ENCODE results near the gene PREX1.

The PREX1 gene

GRCh38 chr20:48630342-48631075 lies 197.3 kb downstream of the PREX1 start:
- POLR2A ChIA-PET, result no interaction called here
- CTCF ChIA-PET, result interaction anchor here (0.6 to 1.4 kb wide), 3 partner anchors 8 to 400 kb away, joined by 3 to 4 read pairs (median 3); no protein-coding TSS in a partner anchor
- H3K9me3 ChIP-seq (ENCODE audit: control extremely low read depth in 1 of 5, control insufficient read depth in 4 of 5, insufficient read depth in 2 of 5, low read depth in 1 of 5, low read length in 4 of 5), result no peaks in the 10 kb centered on the region
- H3K36me3 ChIP-seq (ENCODE audit: control insufficient read depth in 4 of 4, insufficient read depth in 4 of 4, low read length in 3 of 4), result peaks cover 4 to 96% (median 63%) of the 10 kb centered on the region in 4 experiments
- no peak overlapping the region for H3K27ac ChIP-seq (ENCODE audit: insufficient read depth in 1 of 2, low read depth in 1 of 2, low read length in 2 of 2, poor library complexity in 1 of 2, severe bottlenecking in 2 of 2)
- no peak overlapping the region for H3K4me3 ChIP-seq (ENCODE audit: control insufficient read depth in 1 of 7, extremely low read depth in 1 of 7, insufficient read depth in 4 of 7, low read depth in 2 of 7, low read length in 6 of 7)
- DNase-seq, result no peak
- H3K27me3 ChIP-seq (replicated peaks in 2 of 5; ENCODE audit: control insufficient read depth in 4 of 5, insufficient read depth in 5 of 5, low read length in 4 of 5), result no peaks in the 10 kb centered on the region
- peaks cover 0 to 16% (median 10%) of the 10 kb centered on the region in 4 experiments for H3K4me1 ChIP-seq (ENCODE audit: control extremely low read depth in 1 of 4, control insufficient read depth in 4 of 4, insufficient read depth in 4 of 4, low read length in 3 of 4)
- 97% methylated on average over 18 of the region's 18 CpGs for WGBS (ENCODE audit: insufficient coverage)

- ChIA-PET CTCF (interaction anchor here (0.6 to 1.9 kb wide), 5 partner anchors 8 to 400 kb away, joined by 3 to 4 read pairs (median 3); no protein-coding TSS in a partner anchor), POLR2A (no interaction called here)
- peaks cover 4 to 95% (median 68%) of the 10 kb centered on the region in 4 experiments for H3K36me3 ChIP-seq (ENCODE audit: control insufficient read depth in 4 of 4, insufficient read depth in 4 of 4, low read length in 3 of 4)
These were observed 197.9 kb downstream of the PREX1 start for GRCh38 chr20:48629960-48630315.

GRCh38 chr20:48629069-48629959 lies 198.5 kb downstream of the PREX1 start:
- Histone ChIP-seq H3K9me3 (ENCODE audit: control extremely low read depth in 1 of 5, control insufficient read depth in 4 of 5, insufficient read depth in 2 of 5, low read depth in 1 of 5, low read length in 4 of 5) (no peaks in the 10 kb centered on the region), H3K4me3 (ENCODE audit: control insufficient read depth in 1 of 7, extremely low read depth in 1 of 7, insufficient read depth in 4 of 7, low read depth in 2 of 7, low read length in 6 of 7) (no peak overlapping the region), H3K36me3 (ENCODE audit: control insufficient read depth in 4 of 4, insufficient read depth in 4 of 4, low read length in 3 of 4) (peaks cover 4 to 94% (median 68%) of the 10 kb centered on the region in 4 experiments), H3K27ac (ENCODE audit: insufficient read depth in 1 of 2, low read depth in 1 of 2, low read length in 2 of 2, poor library complexity in 1 of 2, severe bottlenecking in 2 of 2) (no peak overlapping the region), H3K4me1 (ENCODE audit: control extremely low read depth in 1 of 4, control insufficient read depth in 4 of 4, insufficient read depth in 4 of 4, low read length in 3 of 4) (peaks cover 0 to 15% (median 10%) of the 10 kb centered on the region in 4 experiments), H3K27me3 (replicated peaks in 2 of 5; ENCODE audit: control insufficient read depth in 4 of 5, insufficient read depth in 5 of 5, low read length in 4 of 5) (no peaks in the 10 kb centered on the region)
- ChIA-PET POLR2A (no interaction called here), CTCF (interaction anchor here (0.6 to 1.9 kb wide), 5 partner anchors 9 to 401 kb away, joined by 3 to 4 read pairs (median 3); no protein-coding TSS in a partner anchor)
- WGBS (ENCODE audit: insufficient coverage), result 95% methylated on average over 12 of the region's 15 CpGs
- DNase-seq, result no peak

More at GRCh38 chr20:48629960-48630315, 197.9 kb downstream of the PREX1 start:
- no peak for DNase-seq
- H3K27ac ChIP-seq (ENCODE audit: insufficient read depth in 1 of 2, low read depth in 1 of 2, low read length in 2 of 2, poor library complexity in 1 of 2, severe bottlenecking in 2 of 2), result no peak overlapping the region
- peaks cover 0 to 15% (median 10%) of the 10 kb centered on the region in 4 experiments for H3K4me1 ChIP-seq (ENCODE audit: control extremely low read depth in 1 of 4, control insufficient read depth in 4 of 4, insufficient read depth in 4 of 4, low read length in 3 of 4)
- WGBS (ENCODE audit: insufficient coverage), result 98% methylated on average over 8 of the region's 9 CpGs
- H3K27me3 ChIP-seq (replicated peaks in 2 of 5; ENCODE audit: control insufficient read depth in 4 of 5, insufficient read depth in 5 of 5, low read length in 4 of 5), result no peaks in the 10 kb centered on the region
- no peaks in the 10 kb centered on the region for H3K9me3 ChIP-seq (ENCODE audit: control extremely low read depth in 1 of 5, control insufficient read depth in 4 of 5, insufficient read depth in 2 of 5, low read depth in 1 of 5, low read length in 4 of 5)
- H3K4me3 ChIP-seq (ENCODE audit: control insufficient read depth in 1 of 7, extremely low read depth in 1 of 7, insufficient read depth in 4 of 7, low read depth in 2 of 7, low read length in 6 of 7), result no peak overlapping the region

- POLR2A ChIA-PET, result no interaction called here
- peaks cover 2 to 81% (median 62%) of the 10 kb centered on the region in 4 experiments for H3K36me3 ChIP-seq (ENCODE audit: control insufficient read depth in 4 of 4, insufficient read depth in 4 of 4, low read length in 3 of 4)
These were observed 200.1 kb downstream of the PREX1 start for GRCh38 chr20:48627737-48628128.

GRCh38 chr20:48626938-48627736 lies 200.7 kb downstream of the PREX1 start:
- 81% methylated on average over 13 of the region's 18 CpGs for WGBS (ENCODE audit: insufficient coverage)
- H3K4me1 ChIP-seq (ENCODE audit: control extremely low read depth in 1 of 4, control insufficient read depth in 4 of 4, insufficient read depth in 4 of 4, low read length in 3 of 4), result peaks cover 0 to 16% (median 15%) of the 10 kb centered on the region in 4 experiments
- H3K4me3 ChIP-seq (ENCODE audit: control insufficient read depth in 1 of 7, extremely low read depth in 1 of 7, insufficient read depth in 4 of 7, low read depth in 2 of 7, low read length in 6 of 7), result no peak overlapping the region
- H3K9me3 ChIP-seq (ENCODE audit: control extremely low read depth in 1 of 5, control insufficient read depth in 4 of 5, insufficient read depth in 2 of 5, low read depth in 1 of 5, low read length in 4 of 5), result no peaks in the 10 kb centered on the region
- peak overlapping the region in 1 of 2 experiments; percentile 35 for H3K27ac ChIP-seq (ENCODE audit: insufficient read depth in 1 of 2, low read depth in 1 of 2, low read length in 2 of 2, poor library complexity in 1 of 2, severe bottlenecking in 2 of 2)
- POLR2A ChIA-PET, result no interaction called here
- H3K27me3 ChIP-seq (replicated peaks in 2 of 5; ENCODE audit: control insufficient read depth in 4 of 5, insufficient read depth in 5 of 5, low read length in 4 of 5), result no peaks in the 10 kb centered on the region
- CTCF ChIA-PET, result no interaction called here
- DNase-seq, result no peak
- H3K36me3 ChIP-seq (ENCODE audit: control insufficient read depth in 4 of 4, insufficient read depth in 4 of 4, low read length in 3 of 4), result peaks cover 2 to 75% (median 57%) of the 10 kb centered on the region in 4 experiments

More at GRCh38 chr20:48627737-48628128, 200.1 kb downstream of the PREX1 start:
- no peak for DNase-seq
- H3K4me3 ChIP-seq (ENCODE audit: control insufficient read depth in 1 of 7, extremely low read depth in 1 of 7, insufficient read depth in 4 of 7, low read depth in 2 of 7, low read length in 6 of 7), result no peak overlapping the region
- no peaks in the 10 kb centered on the region for H3K9me3 ChIP-seq (ENCODE audit: control extremely low read depth in 1 of 5, control insufficient read depth in 4 of 5, insufficient read depth in 2 of 5, low read depth in 1 of 5, low read length in 4 of 5)
- no peaks in the 10 kb centered on the region for H3K27me3 ChIP-seq (replicated peaks in 2 of 5; ENCODE audit: control insufficient read depth in 4 of 5, insufficient read depth in 5 of 5, low read length in 4 of 5)
- H3K27ac ChIP-seq (ENCODE audit: insufficient read depth in 1 of 2, low read depth in 1 of 2, low read length in 2 of 2, poor library complexity in 1 of 2, severe bottlenecking in 2 of 2), result no peak overlapping the region
- CTCF ChIA-PET, result interaction anchor here (1.9 kb wide), 1 partner anchor 7 kb away, joined by 4 read pairs; no protein-coding TSS in a partner anchor
- H3K4me1 ChIP-seq (ENCODE audit: control extremely low read depth in 1 of 4, control insufficient read depth in 4 of 4, insufficient read depth in 4 of 4, low read length in 3 of 4), result peaks cover 0 to 15% (median 11%) of the 10 kb centered on the region in 4 experiments
- WGBS (ENCODE audit: insufficient coverage), result 98% methylated on average over 11 of the region's 16 CpGs

GRCh38 chr20:48626226-48626937 lies 201.4 kb downstream of the PREX1 start:
- ChIA-PET POLR2A (no interaction called here), CTCF (interaction anchor here (0.9 kb wide), 1 partner anchor 963 kb away, joined by 3 read pairs; no protein-coding TSS in a partner anchor)
- H3K36me3 ChIP-seq (ENCODE audit: control insufficient read depth in 4 of 4, insufficient read depth in 4 of 4, low read length in 3 of 4), result peaks cover 0 to 67% (median 50%) of the 10 kb centered on the region in 4 experiments
- H3K4me1 ChIP-seq (ENCODE audit: control extremely low read depth in 1 of 4, control insufficient read depth in 4 of 4, insufficient read depth in 4 of 4, low read length in 3 of 4), result peaks cover 0 to 24% (median 17%) of the 10 kb centered on the region in 4 experiments
- peak; percentile 77 to 88 (median 88) for DNase-seq
- 60% methylated on average over 24 of the region's 24 CpGs for WGBS (ENCODE audit: insufficient coverage)
- no peaks in the 10 kb centered on the region for H3K9me3 ChIP-seq (ENCODE audit: control extremely low read depth in 1 of 5, control insufficient read depth in 4 of 5, insufficient read depth in 2 of 5, low read depth in 1 of 5, low read length in 4 of 5)
- no peaks in the 10 kb centered on the region for H3K27me3 ChIP-seq (replicated peaks in 2 of 5; ENCODE audit: control insufficient read depth in 4 of 5, insufficient read depth in 5 of 5, low read length in 4 of 5)
- H3K4me3 ChIP-seq (ENCODE audit: control insufficient read depth in 1 of 7, extremely low read depth in 1 of 7, insufficient read depth in 4 of 7, low read depth in 2 of 7, low read length in 6 of 7), result no peak overlapping the region
- H3K27ac ChIP-seq (ENCODE audit: insufficient read depth in 1 of 2, low read depth in 1 of 2, low read length in 2 of 2, poor library complexity in 1 of 2, severe bottlenecking in 2 of 2), result peak overlapping the region in 1 of 2 experiments; percentile 35

All from common myeloid progenitor, CD34-positive (primary cell).